GM11168 (cell line): Measurements from ENCODE around the gene ZBTB17.
"Not testable (repeated sequence)": the region's sequence is repeated elsewhere in the genome, so short reads cannot be mapped to it uniquely, and the experiment has no call there.

Experiments used
- in situ Hi-C: fragments of 300-500 bp; cut with MboI; formaldehyde crosslinking; loops from one replicate; pipeline ENCODE4 v1.12.0; 2022; ENCODE audit warnings: low sequenced_read_pairs; ENCODE audit not compliant: unreplicated experiment

ZBTB17 gene

DNA sequence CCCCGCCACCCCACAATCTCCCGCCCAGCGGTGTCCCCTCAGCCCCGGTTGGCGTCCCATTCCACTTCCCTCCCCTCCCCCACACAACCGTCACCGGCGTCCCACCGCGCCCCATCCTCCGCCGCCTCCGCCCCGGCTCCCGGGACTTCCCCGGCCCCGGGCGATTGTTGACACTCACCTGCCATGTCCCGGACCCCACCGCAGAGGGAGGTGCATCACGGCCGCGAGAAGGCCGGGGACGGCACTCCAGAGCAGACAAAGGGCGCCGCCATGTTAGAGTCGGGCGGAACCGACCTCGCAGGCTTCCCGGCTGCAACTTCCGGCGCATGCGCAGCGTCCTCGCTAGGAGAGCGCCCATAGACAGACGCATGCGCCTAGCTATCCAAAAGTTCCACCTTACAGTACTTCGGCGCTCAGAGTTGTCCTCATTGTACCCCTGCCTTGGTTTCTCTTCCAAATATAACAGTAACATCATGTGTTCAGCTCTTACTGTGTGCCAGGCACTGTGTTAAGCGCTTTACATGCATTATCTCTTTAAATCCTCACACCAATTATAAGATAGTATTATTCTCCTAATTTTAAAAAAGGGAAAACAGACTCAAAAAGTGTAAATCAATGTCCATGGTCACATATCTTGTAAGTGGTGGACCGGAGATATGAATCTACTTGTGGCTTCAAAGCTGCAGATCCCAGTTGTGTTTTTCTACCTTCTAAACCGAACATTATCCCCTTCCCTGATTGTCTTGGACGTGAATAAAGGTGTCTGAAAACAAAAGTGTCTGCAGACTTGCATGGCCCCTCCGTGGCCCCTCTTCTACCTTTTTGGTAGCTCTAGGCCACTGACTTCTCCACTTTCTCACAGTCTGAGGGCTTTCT lies at the start of gene ZBTB17:
Gene ZBTB17, minus strand, starts transcription at position 297 of the 876 bp plus-strand sequence. CDS start 27,606 bp downstream, outside the sequence.
- in situ Hi-C loops = no loop called here

DNA sequence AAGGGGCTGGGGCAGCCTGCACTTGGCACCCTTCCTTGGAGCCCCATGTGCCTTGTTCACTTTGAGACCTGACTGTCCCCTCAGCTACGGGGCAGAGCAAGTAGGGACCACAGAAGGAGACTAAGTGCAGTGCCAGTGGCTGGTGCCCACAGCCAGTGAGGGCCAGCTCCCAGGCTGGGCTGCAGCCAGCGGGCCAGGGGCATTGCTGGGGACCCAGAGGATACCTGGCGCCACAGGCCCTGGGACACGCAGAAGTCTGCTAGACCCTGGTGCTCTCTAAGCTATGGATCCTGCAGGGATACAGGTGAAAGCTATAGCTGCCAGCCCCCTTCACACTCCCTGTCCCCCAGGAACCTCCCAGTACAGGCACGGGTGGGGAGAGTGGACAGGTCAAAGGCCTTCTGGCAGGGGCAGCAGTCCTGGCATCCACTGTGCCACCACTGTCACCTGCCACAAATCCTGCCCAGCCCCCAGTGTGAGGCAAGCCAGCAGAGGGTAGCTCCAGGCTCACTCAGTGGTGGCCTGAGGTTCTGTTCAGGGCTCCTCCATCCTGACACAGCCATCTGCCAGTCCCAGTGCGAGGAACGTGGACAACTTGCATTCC lies 47.3 kb upstream of the ZBTB17 start:
- in situ Hi-C loops = no loop called here

DNA sequence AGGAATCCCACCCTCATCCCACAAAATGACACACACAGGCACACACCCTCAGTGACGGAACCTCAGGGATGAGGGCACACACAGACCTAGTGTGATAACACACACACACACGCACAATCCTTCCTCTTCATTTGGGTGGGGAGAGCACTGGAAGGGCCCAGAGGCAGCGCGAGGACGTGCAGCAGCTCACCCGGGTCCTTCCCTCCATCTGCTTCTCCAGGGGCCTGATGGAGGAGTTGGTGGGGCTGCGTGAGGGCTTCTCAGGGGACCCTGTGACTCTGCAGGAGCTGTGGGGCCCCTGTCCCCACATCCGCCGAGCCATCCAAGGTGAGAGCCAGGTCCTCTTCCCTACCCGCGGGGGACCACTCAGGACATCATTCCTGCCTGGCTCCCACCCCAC lies 46.5 kb upstream of the ZBTB17 start:
- in situ Hi-C loops = no loop called here

- in situ Hi-C loops = no loop called here
Measured at GRCh38 chr1:16021681-16022080, 45.8 kb upstream of the ZBTB17 start, which contains the start of gene CLCNKA. Gene CLCNKA, plus strand, starts transcription at chr1:16022036. Its CDS starts 584 bp downstream, at chr1:16022620.

- in situ Hi-C loops = not testable (repeated sequence)
Measured at GRCh38 chr1:16020878-16021277, 45.0 kb upstream of the ZBTB17 start.

DNA sequence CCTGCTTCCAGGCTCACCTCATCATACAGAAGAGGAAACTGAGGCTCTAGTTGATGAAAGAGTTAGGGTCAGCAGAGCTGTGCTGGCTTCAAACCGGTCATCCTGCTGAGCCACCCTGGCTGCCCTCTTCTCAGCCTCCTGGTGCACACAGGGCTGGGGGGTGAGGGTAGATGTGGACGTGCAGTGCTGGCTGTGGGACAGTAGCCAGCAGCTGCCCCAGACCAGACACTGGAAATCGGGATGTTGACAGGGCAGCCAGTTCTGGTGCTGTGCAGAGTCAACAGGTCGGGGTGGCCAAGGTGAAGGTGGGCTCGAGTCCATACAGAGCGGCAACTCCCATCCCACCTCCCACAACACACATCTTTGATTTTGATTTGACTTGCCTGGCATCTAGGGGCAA lies 44.4 kb upstream of the ZBTB17 start:
- in situ Hi-C loops = no loop called here

DNA sequence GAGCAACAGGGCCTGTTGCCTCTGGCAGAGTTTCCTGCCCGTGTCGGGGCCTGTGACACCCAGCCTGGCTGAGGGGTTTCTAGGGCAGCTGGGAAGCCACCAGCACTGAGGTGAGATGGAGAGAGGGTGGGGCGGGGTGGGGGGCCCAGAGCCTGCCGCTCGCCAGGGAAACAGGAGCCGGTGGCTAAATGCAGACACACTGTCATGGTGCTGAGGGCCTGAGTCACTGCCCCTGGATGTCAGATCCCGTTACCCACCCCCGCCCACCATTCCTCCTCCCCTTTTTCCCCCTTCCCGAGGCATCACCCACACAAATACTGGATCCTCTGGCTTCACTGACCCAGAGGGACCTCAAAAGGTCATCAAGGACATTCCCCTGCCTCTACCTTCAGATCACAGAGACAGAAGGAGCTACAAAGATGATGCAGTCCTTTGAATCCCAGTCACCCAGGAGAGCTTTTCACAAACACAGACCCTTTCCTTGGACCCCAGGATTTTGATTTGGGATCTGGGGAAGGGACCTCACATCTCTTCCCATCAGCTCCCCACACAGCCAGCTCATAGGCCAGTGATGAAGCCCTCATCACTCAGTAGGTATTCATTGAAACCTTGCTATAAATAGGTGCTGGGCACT lies 43.9 kb upstream of the ZBTB17 start:
- in situ Hi-C loops = loop anchor here (10.0 kb wide), 1 partner anchor 45 kb away; no protein-coding TSS in a partner anchor

DNA sequence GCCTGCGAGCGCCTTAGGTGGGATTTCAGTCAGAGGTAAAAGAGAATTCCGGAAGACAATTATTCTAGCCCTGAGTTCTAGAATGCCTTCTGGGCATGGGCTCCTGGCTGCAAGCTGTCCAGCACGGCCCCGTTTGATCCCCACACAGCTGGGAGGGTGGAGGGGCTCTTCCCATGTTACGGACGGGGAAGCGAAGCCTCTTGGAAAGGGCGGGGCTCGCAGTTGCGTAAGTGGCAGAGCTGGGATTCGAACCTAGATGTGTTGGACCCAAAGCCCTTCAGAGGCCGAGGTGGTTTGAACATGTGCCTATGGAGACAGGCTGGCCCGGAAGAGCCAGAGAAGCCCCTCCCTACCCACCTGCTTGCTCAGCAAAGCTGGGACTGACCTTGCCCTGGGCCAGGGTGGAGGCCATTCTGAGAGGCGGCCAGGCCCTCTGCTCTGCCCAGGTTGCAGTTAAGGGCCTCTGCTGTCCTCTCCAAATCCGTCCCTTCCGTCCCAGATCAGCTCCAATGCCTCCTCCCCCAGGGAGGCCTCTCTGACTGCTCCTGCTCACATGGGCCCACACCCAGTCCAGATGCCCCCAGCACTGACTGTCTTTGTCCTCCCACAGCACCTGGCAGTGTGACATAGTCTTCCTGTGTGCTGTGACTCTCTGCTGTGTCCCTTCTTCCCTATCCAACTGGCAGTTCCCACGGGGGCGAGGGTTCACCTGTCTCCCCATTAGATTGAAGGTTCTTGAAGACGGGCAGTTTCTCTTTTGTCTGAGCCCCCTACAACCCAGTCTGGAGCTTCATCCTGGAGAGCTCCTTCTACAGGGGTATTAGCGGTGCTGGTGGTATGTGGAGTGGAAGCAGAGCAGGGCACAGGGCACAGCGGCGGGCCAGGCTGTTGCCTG lies 43.1 kb upstream of the ZBTB17 start:
- in situ Hi-C loops = loop anchor here (10.0 kb wide), 1 partner anchor 46 kb away; no protein-coding TSS in a partner anchor

- in situ Hi-C loops = loop anchor here (10.0 kb wide), 1 partner anchor 46 kb away; no protein-coding TSS in a partner anchor
Measured at GRCh38 chr1:16018308-16018707, 42.4 kb upstream of the ZBTB17 start.

DNA sequence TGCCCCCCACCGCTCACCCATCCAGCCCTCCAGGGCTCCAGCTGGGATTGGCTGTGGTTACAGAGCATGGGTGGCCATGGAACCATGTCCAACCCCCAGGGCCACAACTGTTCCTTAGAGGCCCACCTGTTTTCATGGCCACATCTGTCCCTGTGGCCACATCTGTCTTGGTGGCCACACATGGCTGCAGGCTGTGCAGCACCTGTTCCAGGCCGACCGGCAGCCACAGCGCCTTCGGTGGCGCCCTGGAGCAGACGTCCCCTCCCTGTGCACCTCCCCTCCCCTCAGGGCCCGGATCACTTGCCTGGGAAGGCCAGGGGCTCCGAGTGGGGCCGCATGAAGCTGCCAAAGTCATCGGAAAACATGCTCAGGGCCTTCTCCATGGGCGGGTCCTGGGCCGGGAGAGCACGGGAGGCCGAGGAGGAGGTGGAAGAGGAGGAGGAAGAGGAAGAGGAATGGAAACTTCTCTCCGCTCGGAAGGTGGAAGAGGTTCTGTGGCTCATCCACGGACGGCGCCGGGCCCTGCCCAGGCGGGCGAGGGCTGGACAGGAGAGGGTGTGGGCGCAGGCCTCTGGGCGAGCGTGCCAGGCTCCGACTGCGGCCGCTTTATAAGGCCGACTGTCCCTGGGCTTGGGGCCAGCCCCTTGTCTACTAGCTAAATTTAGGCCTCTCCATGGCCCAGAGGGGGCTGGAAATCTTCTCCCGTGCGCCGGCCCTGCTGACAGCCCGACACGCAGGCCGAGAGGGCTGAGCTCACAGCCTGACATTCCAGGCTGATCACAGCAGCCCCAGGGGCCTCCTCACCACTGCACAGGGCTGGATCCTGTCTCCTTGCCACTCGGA lies 41.8 kb upstream of the ZBTB17 start, which contains the start of gene HSPB7:
Gene HSPB7, minus strand, starts transcription at position 583 of the 843 bp plus-strand sequence. Its CDS starts 80 bp downstream, at position 503.
- in situ Hi-C loops = loop anchor here (10.0 kb wide), 1 partner anchor 47 kb away; no protein-coding TSS in a partner anchor

DNA sequence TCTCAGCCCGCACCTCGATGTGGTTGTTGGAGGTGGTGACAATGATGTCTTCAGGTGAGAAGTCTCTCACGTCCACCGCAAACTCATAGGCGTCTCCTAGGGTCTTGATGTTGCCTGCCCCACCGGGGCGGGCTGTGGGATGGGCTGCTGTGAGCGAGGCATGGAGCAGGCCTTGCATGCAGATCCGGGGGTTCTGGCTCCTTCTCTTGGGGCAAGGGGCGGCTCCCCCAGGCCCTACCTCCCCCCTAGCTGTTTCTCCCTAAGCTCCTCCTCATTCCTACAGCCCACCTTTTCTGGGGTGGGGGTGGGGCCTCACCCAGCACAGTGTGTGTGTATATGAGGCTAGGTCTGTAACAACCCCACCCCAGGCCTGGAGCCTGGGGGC lies 41.2 kb upstream of the ZBTB17 start:
- in situ Hi-C loops = loop anchor here (10.0 kb wide), 1 partner anchor 48 kb away; no protein-coding TSS in a partner anchor

GRCh38 chr1:16015960-16016901 lies 40.3 kb upstream of the ZBTB17 start:
- in situ Hi-C loops = loop anchor here (10.0 kb wide), 1 partner anchor 49 kb away; no protein-coding TSS in a partner anchor

GRCh38 chr1:16015491-16015890 lies 39.6 kb upstream of the ZBTB17 start:
- in situ Hi-C loops = loop anchor here (10.0 kb wide), 1 partner anchor 49 kb away; no protein-coding TSS in a partner anchor

GRCh38 chr1:16014509-16015482 lies 38.9 kb upstream of the ZBTB17 start:
- in situ Hi-C loops = loop anchor here (10.0 kb wide), 1 partner anchor 50 kb away; no protein-coding TSS in a partner anchor

- in situ Hi-C loops = loop anchor here (10.0 kb wide), 1 partner anchor 51 kb away; no protein-coding TSS in a partner anchor
Measured at GRCh38 chr1:16013908-16014258, 38.0 kb upstream of the ZBTB17 start.

DNA sequence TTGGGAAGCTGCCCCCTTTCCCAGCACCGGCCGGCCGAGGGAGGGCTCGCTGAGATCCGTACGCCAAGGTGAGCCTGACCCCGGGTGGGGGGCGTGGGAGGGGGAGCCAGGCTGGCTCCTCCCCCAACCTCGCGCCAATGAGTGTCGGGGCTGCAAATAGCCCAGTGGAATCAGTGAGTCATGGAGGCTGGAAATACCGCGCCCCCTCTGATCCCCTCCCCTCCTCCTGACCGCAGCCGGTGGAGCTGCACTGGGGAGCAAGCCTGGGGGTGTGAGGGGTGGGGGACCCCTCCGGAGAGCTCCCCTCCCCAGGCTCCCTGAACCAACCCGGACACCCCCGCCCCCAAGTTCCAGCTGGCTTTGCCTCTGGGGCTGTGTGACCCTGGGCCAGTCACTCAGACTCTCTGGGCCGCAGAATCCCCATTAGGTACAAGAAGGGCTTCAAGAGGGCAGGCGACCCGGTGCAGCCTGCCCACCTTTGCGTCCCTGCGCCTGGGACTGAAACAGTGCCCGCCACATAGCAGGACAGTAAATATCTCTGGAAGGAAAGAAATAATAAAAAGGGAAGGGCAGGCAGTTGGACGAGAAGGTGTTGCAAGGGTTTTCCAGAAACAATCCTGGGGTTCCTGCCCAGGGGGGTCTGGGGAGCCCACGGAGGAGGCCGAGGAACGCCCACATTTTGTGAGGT lies 37.5 kb upstream of the ZBTB17 start:
- in situ Hi-C loops = loop anchor here (10.0 kb wide), 1 partner anchor 51 kb away; no protein-coding TSS in a partner anchor
